GM23248 (cell line): ENCODE results near the gene GUCA1A. TPM values are rescaled to one million over a fixed set of nuclear protein-coding genes. Genes with fewer than 3 reads are reported as not detected.
A peak's percentile ranks its signal among the peaks of the same experiment; 100 is the strongest.
"Not testable (repeated sequence)": the region's sequence is repeated elsewhere in the genome, so short reads cannot be mapped to it uniquely, and the experiment has no call there.

Source experiments
- DNase-seq: peaks from one replicate; pipeline ENCODE4 v3.0.0-alpha.2; 2015
- H2AFZ ChIP-seq: fragments of 200-600 bp; sonication (generic); 2 replicates; pipeline ENCODE4 v1.6.1; 2016; ENCODE audit warnings: antibody characterized with exemption
- H3F3A ChIP-seq: fragments of 200-600 bp; sonication (generic); 2 replicates; pipeline ENCODE4 v1.6.1; 2016; ENCODE audit warnings: mild to moderate bottlenecking, antibody characterized with exemption, mixed run types; ENCODE audit not compliant: insufficient read depth
- H3K27ac ChIP-seq: fragments of 200-600 bp; sonication (generic); 2 replicates; pipeline ENCODE4 v1.5.1; 2016; ENCODE audit warnings: mild to moderate bottlenecking
- H3K27me3 ChIP-seq: fragments of 200-600 bp; sonication (generic); replicated peaks from 2 replicates; pipeline ENCODE4 v1.6.1; 2016; ENCODE audit warnings: mild to moderate bottlenecking; ENCODE audit not compliant: insufficient read depth
- H3K36me3 ChIP-seq: fragments of 200-600 bp; sonication (generic); 2 replicates; pipeline ENCODE4 v1.6.1; 2016; ENCODE audit warnings: low read depth, mild to moderate bottlenecking
- H3K4me1 ChIP-seq: fragments of 200-600 bp; sonication (generic); 2 replicates; pipeline ENCODE4 v1.6.1; 2016; ENCODE audit warnings: mild to moderate bottlenecking; ENCODE audit not compliant: insufficient read depth
- H3K4me2 ChIP-seq: fragments of 200-600 bp; sonication (generic); one replicate; pipeline ENCODE4 v1.6.1; 2016; ENCODE audit warnings: mild to moderate bottlenecking; ENCODE audit not compliant: unreplicated experiment
- H3K4me3 ChIP-seq: fragments of 200-600 bp; sonication (generic); 2 replicates; pipeline ENCODE4 v1.5.1; 2016; ENCODE audit warnings: mild to moderate bottlenecking
- H3K79me2 ChIP-seq: fragments of 200-600 bp; sonication (generic); 2 replicates; pipeline ENCODE4 v1.6.1; 2016; ENCODE audit warnings: mild to moderate bottlenecking; ENCODE audit not compliant: insufficient read depth
- H3K9ac ChIP-seq: fragments of 200-600 bp; sonication (generic); 2 replicates; pipeline ENCODE4 v1.6.1; 2016; ENCODE audit warnings: mild to moderate bottlenecking
- H3K9me2 ChIP-seq: fragments of 200-600 bp; sonication (generic); 2 replicates; pipeline ENCODE4 v1.6.1; 2016; ENCODE audit warnings: mixed run types, mild to moderate bottlenecking, moderate library complexity; ENCODE audit not compliant: insufficient read depth
- H3K9me3 ChIP-seq: fragments of 200-600 bp; sonication (generic); one replicate; pipeline ENCODE4 v1.6.1; 2017; ENCODE audit warnings: low read depth
- H4K20me1 ChIP-seq: fragments of 200-600 bp; sonication (generic); 2 replicates; pipeline ENCODE4 v1.6.0; 2016; ENCODE audit not compliant: insufficient read depth
- EZH2 ChIP-seq: fragments of 200-600 bp; sonication (generic); IDR thresholded peaks from 2 replicates; pipeline ENCODE4 v1.6.1; 2018; ENCODE audit warnings: antibody characterized with exemption, mild to moderate bottlenecking; ENCODE audit not compliant: insufficient read depth, poor library complexity, severe bottlenecking
- EZH2phosphoT487 ChIP-seq: fragments of 200-600 bp; sonication (generic); IDR thresholded peaks from 2 replicates; pipeline ENCODE4 v1.6.1; 2018; ENCODE audit warnings: antibody characterized with exemption, moderate library complexity, mild to moderate bottlenecking, low read depth; ENCODE audit not compliant: insufficient read depth
- WGBS, 2 experiments: methylation state at CpG; one replicate each; pipeline ENCODE4 v1.1.6; 2015 to 2017; ENCODE audit warnings: low lambda C conversion rate in 2 of 2, low coverage in 1 of 2; ENCODE audit errors: missing lambda C conversion rate in 2 of 2; 5-methylcytosine and 5-hydroxymethylcytosine counted together
- in situ Hi-C: fragments of 300-500 bp; cut with MboI; formaldehyde crosslinking; loops from 2 replicates; pipeline ENCODE4 v1.15.0; 2020
- polyA plus RNA-seq: library from polyadenylated mRNA; unstranded; fragments of >200 nt; fragmentation: Nextera tagmentation; extraction: Ambion mirVana; gene quantifications from 2 replicates; pipeline ENCODE4 v1.2.1, GENCODE V29; 2016
- total RNA-seq: library from RNA; depleted of rRNA; stranded (reverse); fragments of >200 nt; shearing (Covaris generic); gene quantifications from 2 replicates; pipeline ENCODE4 v1.2.3, GENCODE V29; 2014

Gene GUCA1A
- total and polyA plus RNA-seq, 2 experiments from 2014 or later, result not detected

- in situ Hi-C loops, result no loop called here
- H3K4me2 ChIP-seq, result peak overlapping the region; percentile 67
- H3K27ac ChIP-seq, result peak overlapping the region; percentile 74
- no peaks in the 10 kb centered on the region for H3K79me2 ChIP-seq
- no peaks in the 10 kb centered on the region for H3K9me2 ChIP-seq
- peaks cover 63% of the 10 kb centered on the region for H3F3A ChIP-seq
- H3K9me3 ChIP-seq, result no peaks in the 10 kb centered on the region
- H2AFZ ChIP-seq, result no peak overlapping the region
- H4K20me1 ChIP-seq, result no peaks in the 10 kb centered on the region
- H3K27me3 ChIP-seq, result no peaks in the 10 kb centered on the region
- H3K9ac ChIP-seq, result no peak overlapping the region
- peaks cover 58% of the 10 kb centered on the region for H3K4me1 ChIP-seq
- H3K4me3 ChIP-seq, result no peak overlapping the region
- DNase-seq, result peak; percentile 96
- WGBS, 2 experiments, result 10 to 24% methylated on average over 1 of the region's 1 CpG
- H3K36me3 ChIP-seq, result no peaks in the 10 kb centered on the region; the same call in 1 of the 2 replicates
- TF ChIP-seq EZH2, result no peak
- no peak for TF ChIP-seq EZH2phosphoT487
These were observed 26.9 kb downstream of the GUCA1A start for GRCh38 chr6:42200035-42200434.

GRCh38 chr6:42201382-42201781, 28.2 kb downstream of the GUCA1A start:
- 40 to 45% methylated on average over 3 of the region's 3 CpGs for WGBS, 2 experiments
- no peak overlapping the region for H3K27ac ChIP-seq
- no peak overlapping the region for H3K9ac ChIP-seq
- H3K4me3 ChIP-seq, result no peak overlapping the region
- H3K36me3 ChIP-seq, result peaks cover 2% of the 10 kb centered on the region; the same call in 1 of the 2 replicates
- no peak for DNase-seq
- no peaks in the 10 kb centered on the region for H4K20me1 ChIP-seq
- no peaks in the 10 kb centered on the region for H3K9me3 ChIP-seq
- H3K9me2 ChIP-seq, result no peaks in the 10 kb centered on the region
- H3K4me1 ChIP-seq, result peaks cover 63% of the 10 kb centered on the region
- no peak overlapping the region for H3K4me2 ChIP-seq
- in situ Hi-C loops, result no loop called here
- TF ChIP-seq EZH2phosphoT487 (no peak), EZH2 (no peak)
- H3K27me3 ChIP-seq, result no peaks in the 10 kb centered on the region
- H3F3A ChIP-seq, result peaks cover 70% of the 10 kb centered on the region
- no peaks in the 10 kb centered on the region for H3K79me2 ChIP-seq
- no peak overlapping the region for H2AFZ ChIP-seq

DNA sequence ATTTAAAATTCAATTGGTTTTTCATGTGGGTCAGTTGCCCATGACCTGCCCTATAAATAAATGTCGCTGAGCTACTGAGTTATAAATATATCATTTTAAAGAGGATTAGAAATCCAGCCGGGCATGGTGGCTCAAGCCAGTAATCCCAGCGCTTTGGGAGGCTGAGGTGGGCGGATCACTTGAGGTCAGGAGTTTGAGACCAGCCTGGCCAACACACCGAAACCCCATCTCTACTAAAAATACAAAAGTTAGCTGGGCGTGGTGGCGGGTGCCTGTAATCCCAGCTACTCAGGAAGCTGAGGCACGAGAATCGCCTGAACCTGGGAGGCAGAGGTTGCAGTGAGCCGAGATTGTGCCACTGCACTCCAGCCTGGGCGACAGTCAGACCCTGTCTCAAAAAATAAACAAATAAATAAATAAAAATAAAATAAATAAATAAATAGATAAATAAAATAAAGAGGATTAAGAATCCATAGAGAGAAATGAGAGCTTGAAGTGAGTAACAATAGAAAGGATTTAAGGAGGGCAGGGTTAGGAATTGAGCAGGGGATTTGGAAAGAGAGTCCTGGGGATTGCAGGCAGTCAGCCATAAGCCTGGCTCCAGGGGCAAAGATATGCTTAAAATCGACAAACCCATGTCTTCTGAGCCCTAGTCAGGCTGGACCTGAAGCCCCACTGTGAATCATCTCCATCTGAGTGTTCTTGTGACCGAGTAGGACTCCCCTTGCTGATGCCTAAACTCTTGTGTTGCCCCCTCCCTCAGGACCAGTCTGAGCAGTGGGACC, 29.2 kb downstream of the GUCA1A start:
- H4K20me1 ChIP-seq, H3K9me2 ChIP-seq, H3K27me3 ChIP-seq, H3K27ac ChIP-seq, H3K4me2 ChIP-seq, H3K79me2 ChIP-seq, H3K9ac ChIP-seq, H3K4me3 ChIP-seq, H3K36me3 ChIP-seq, H3K9me3 ChIP-seq, in situ Hi-C loops, H2AFZ ChIP-seq, DNase-seq: not testable (repeated sequence)
- Histone ChIP-seq H3F3A (peaks cover 67% of the 10 kb centered on the region), H3K4me1 (peaks cover 59% of the 10 kb centered on the region)
- WGBS, 2 experiments, result 85 to 88% methylated on average over 13 of the region's 13 CpGs

GRCh38 chr6:42203183-42203582, 30.0 kb downstream of the GUCA1A start:
- H3K9me3 ChIP-seq, result no peaks in the 10 kb centered on the region
- 99 to 100% methylated on average over 3 of the region's 3 CpGs for WGBS, 2 experiments
- no peaks in the 10 kb centered on the region for H4K20me1 ChIP-seq
- no peak overlapping the region for H2AFZ ChIP-seq
- no peak for DNase-seq
- H3K4me3 ChIP-seq, result no peak overlapping the region
- no peaks in the 10 kb centered on the region for H3K27me3 ChIP-seq
- peaks cover 60% of the 10 kb centered on the region for H3F3A ChIP-seq
- H3K79me2 ChIP-seq, result no peaks in the 10 kb centered on the region
- H3K9ac ChIP-seq, result no peak overlapping the region
- no peak overlapping the region for H3K27ac ChIP-seq
- no peaks in the 10 kb centered on the region for H3K9me2 ChIP-seq
- H3K4me1 ChIP-seq, result peaks cover 51% of the 10 kb centered on the region
- H3K36me3 ChIP-seq, result peaks cover 12% of the 10 kb centered on the region
- TF ChIP-seq EZH2phosphoT487 (no peak), EZH2 (no peak)
- in situ Hi-C loops, result no loop called here
- no peak overlapping the region for H3K4me2 ChIP-seq
